SK-N-SH (cell line): ENCODE results near the gene TTC39B. TPM values are rescaled to one million over a fixed set of nuclear protein-coding genes. Genes with fewer than 3 reads are reported as not detected.

Experiments
- CTCF ChIA-PET: fragments of 300-600, 350-600 bp; formaldehyde crosslinking; extraction: SDS; loops from one replicate; lab custom pipeline; 2021; lab: Yijun Ruan, JAX
- POLR2A ChIA-PET: fragments of 350-600 bp; sonication (Branson Sonifier 250); formaldehyde crosslinking; extraction: SDS; loops from one replicate; lab custom pipeline; 2020; ENCODE audit warnings: antibody characterized with exemption, inconsistent platforms; lab: Yijun Ruan, JAX
- DNase-seq: peaks from one replicate; pipeline ENCODE4 v3.0.0; 2012
- H2AFZ ChIP-seq: fragments of 200-600 bp; sonication (generic); 2 replicates; pipeline ENCODE4 v1.8.1; 2016; ENCODE audit warnings: antibody characterized with exemption, mild to moderate bottlenecking, low read depth
- H3F3A ChIP-seq: fragments of 200-600 bp; sonication (generic); replicated peaks from 2 replicates; pipeline ENCODE3; 2016; ENCODE audit warnings: antibody characterized with exemption, mild to moderate bottlenecking; ENCODE audit not compliant: insufficient read depth
- H3K27ac ChIP-seq, 2 experiments: fragments of 200-500 bp in 1 of 2; fragments of 200-600 bp in 1 of 2; sonication (Bioruptor generic) in 1 of 2; sonication (generic), shearing (Covaris generic) in 1 of 2; 2 replicates each; pipeline versions ENCODE4 v1.5.1 to v1.6.1; 2014 to 2016; ENCODE audit warnings: low read depth in 2 of 2, inconsistent platforms in 1 of 2, low read length in 1 of 2, mild to moderate bottlenecking in 1 of 2, mixed read lengths in 1 of 2
- H3K27me3 ChIP-seq: fragments of 200-600 bp; sonication (generic), shearing (Covaris generic); 2 replicates; pipeline ENCODE4 v1.6.1; 2016; ENCODE audit warnings: mixed run types; ENCODE audit not compliant: insufficient read depth
- H3K36me3 ChIP-seq, 2 experiments: fragments of 200-500 bp in 1 of 2; fragments of 200-600 bp in 1 of 2; sonication (Bioruptor generic) in 1 of 2; sonication (generic) in 1 of 2; replicated peaks in 1 of 2; 2 replicates each; pipeline versions ENCODE3 to v1.5.1; 2014 to 2016; ENCODE audit warnings: low read length in 1 of 2, mild to moderate bottlenecking in 1 of 2; ENCODE audit not compliant: insufficient read depth in 2 of 2, control insufficient read depth in 1 of 2
- H3K4me1 ChIP-seq, 2 experiments: fragments of 200-500 bp in 1 of 2; fragments of 200-600 bp in 1 of 2; sonication (Bioruptor generic) in 1 of 2; sonication (generic), shearing (Covaris generic) in 1 of 2; 2 replicates each; pipeline versions ENCODE4 v1.5.1 to v1.6.1; 2014 to 2016; ENCODE audit warnings: low read depth in 1 of 2, low read length in 1 of 2, mixed run types in 1 of 2; ENCODE audit not compliant: insufficient read depth in 2 of 2, control insufficient read depth in 1 of 2
- H3K4me2 ChIP-seq: fragments of 200-600 bp; sonication (generic), shearing (Covaris generic); 2 replicates; pipeline ENCODE4 v1.6.1; 2017; ENCODE audit warnings: mixed run types
- H3K4me3 ChIP-seq, 2 experiments: fragments of 200-500 bp in 1 of 2; fragments of 200-600 bp in 1 of 2; sonication (Bioruptor generic) in 1 of 2; sonication (generic), shearing (Covaris generic) in 1 of 2; 2 replicates each; pipeline versions ENCODE4 v1.5.1 to v1.8.1; 2014 to 2016; ENCODE audit warnings: low read depth in 2 of 2, inconsistent platforms in 1 of 2, low read length in 1 of 2, mild to moderate bottlenecking in 1 of 2, mixed read lengths in 1 of 2, moderate library complexity in 1 of 2
- H3K79me2 ChIP-seq: fragments of 200-600 bp; sonication (generic); 2 replicates; pipeline ENCODE4 v1.8.1; 2017; ENCODE audit warnings: mild to moderate bottlenecking; ENCODE audit not compliant: insufficient read depth
- H3K9ac ChIP-seq: fragments of 200-600 bp; sonication (generic); 2 replicates; pipeline ENCODE4 v1.6.1; 2017; ENCODE audit warnings: mixed run types
- H3K9me2 ChIP-seq: fragments of 200-600 bp; sonication (generic); 2 replicates; pipeline ENCODE4 v1.6.1; 2017; ENCODE audit warnings: mixed run types
- H3K9me3 ChIP-seq: fragments of 200-600 bp; sonication (generic); 2 replicates; pipeline ENCODE4 v1.6.1; 2017; ENCODE audit warnings: mixed run types, mild to moderate bottlenecking, moderate library complexity
- H4K20me1 ChIP-seq: fragments of 200-600 bp; sonication (generic); 2 replicates; pipeline ENCODE4 v1.6.1; 2017; ENCODE audit warnings: mild to moderate bottlenecking, mixed run types; ENCODE audit not compliant: insufficient read depth
- CHD2 ChIP-seq: fragments of 150-350 bp; IDR thresholded peaks from 2 replicates; pipeline ENCODE4 v1.6.1; 2018; ENCODE audit warnings: low read length; ENCODE audit not compliant: partially characterized antibody
- FOXJ3 ChIP-seq: sonication (generic); formaldehyde crosslinking; IDR thresholded peaks from 2 replicates; pipeline ENCODE4 v1.5.1; 2020; ENCODE audit warnings: mild to moderate bottlenecking, missing genetic modification reagents
- FOXM1 ChIP-seq: IDR thresholded peaks from 2 replicates; pipeline ENCODE4 v1.4.0; 2012; ENCODE audit warnings: low read depth, mild to moderate bottlenecking
- IRF3 ChIP-seq: fragments of 150-350 bp; IDR thresholded peaks from 2 replicates; pipeline ENCODE4 v1.6.1; 2016; ENCODE audit warnings: mild to moderate bottlenecking, low read depth, low read length
- JUND ChIP-seq: IDR thresholded peaks from 2 replicates; pipeline ENCODE4 v1.4.0; 2012
- MAX ChIP-seq: IDR thresholded peaks from 2 replicates; pipeline ENCODE4 v1.4.0; 2012; ENCODE audit warnings: low read depth
- MXI1 ChIP-seq: IDR thresholded peaks from 2 replicates; pipeline ENCODE4 v1.6.1; 2012; ENCODE audit warnings: mild to moderate bottlenecking, low read depth, low read length, improper control_type of control experiment
- NRF1 ChIP-seq: IDR thresholded peaks from 2 replicates; pipeline ENCODE4 v1.6.1; 2012; ENCODE audit warnings: low read depth, mild to moderate bottlenecking, low read length
- PBX3 ChIP-seq: IDR thresholded peaks from 2 replicates; pipeline ENCODE4; 2012
- POLR2AphosphoS5 ChIP-seq: IDR thresholded peaks from 2 replicates; pipeline ENCODE4 v1.6.1; 2012; ENCODE audit warnings: low read depth, low read length
- RAD21 ChIP-seq: IDR thresholded peaks from 2 replicates; pipeline ENCODE4 v1.6.1; 2012; ENCODE audit warnings: mild to moderate bottlenecking, low read length
- REST ChIP-seq: IDR thresholded peaks from 2 replicates; pipeline ENCODE4 v1.6.1; 2012; ENCODE audit warnings: mild to moderate bottlenecking, low read depth, low read length, moderate library complexity
- RFX5 ChIP-seq: IDR thresholded peaks from 2 replicates; pipeline ENCODE4 v1.6.1; 2012; ENCODE audit warnings: mild to moderate bottlenecking, improper control_type of control experiment, low read length
- RXRA ChIP-seq: IDR thresholded peaks from 2 replicates; pipeline ENCODE4 v1.4.0; 2012; ENCODE audit warnings: low read depth, mild to moderate bottlenecking, borderline replicate concordance
- TCF12 ChIP-seq: IDR thresholded peaks from 2 replicates; pipeline ENCODE4 v1.4.0; 2012
- USF1 ChIP-seq: IDR thresholded peaks from 2 replicates; pipeline ENCODE4 v1.4.0; 2012; ENCODE audit warnings: low read depth, borderline replicate concordance
- USF2 ChIP-seq: fragments of 150-350 bp; IDR thresholded peaks from 2 replicates; pipeline ENCODE4 v1.6.1; 2017; ENCODE audit warnings: antibody characterized with exemption, low read length, low read depth, borderline replicate concordance
- YY1 ChIP-seq: IDR thresholded peaks from 2 replicates; pipeline ENCODE4 v1.4.0; 2012; ENCODE audit warnings: low read depth, mild to moderate bottlenecking
- ZBTB33 ChIP-seq: IDR thresholded peaks from 2 replicates; pipeline ENCODE4 v1.4.0; 2012; ENCODE audit warnings: low read depth, borderline replicate concordance
- WGBS: methylation state at CpG from one replicate; pipeline ENCODE4 v1.1.6; 2017; ENCODE audit warnings: low lambda C conversion rate; 5-methylcytosine and 5-hydroxymethylcytosine counted together
- polyA plus RNA-seq, 3 experiments: library from polyadenylated mRNA; depleted of rRNA; stranded (reverse); fragments of >200 nt; gene quantifications; 2 replicates each; pipeline ENCODE4 v1.2.3, GENCODE V29; 2012

Gene TTC39B
- polyA plus RNA-seq, 1 of the 3 experiments (the other 2 are of a cell fraction), result 0.54 TPM

- TF ChIP-seq USF2 (no peak), CHD2 (no peak)
- TF ChIP-seq, all 33 proteins: peak for 0
Measured at GRCh38 chr9:15155826-15156225, 151.2 kb downstream of the TTC39B start (continued).

GRCh38 chr9:15155323-15155722 lies 151.7 kb downstream of the TTC39B start:
- Histone ChIP-seq H3K79me2 (no peaks in the 10 kb centered on the region), H3K27ac (no peak overlapping the region)
- CTCF ChIA-PET, result interaction anchor here (0.6 to 1.0 kb wide), 3 partner anchors 14 to 386 kb away, joined by 3 read pairs; no protein-coding TSS in a partner anchor

More at GRCh38 chr9:15155323-15155722, 151.7 kb downstream of the TTC39B start:
- H3F3A ChIP-seq, result no peaks in the 10 kb centered on the region
- 0 out of 2 replicates have a peak overlapping the region, but pooled peaks have one; percentile 29 for H2AFZ ChIP-seq
- no peak overlapping the region for H3K4me3 ChIP-seq
- no peaks in the 10 kb centered on the region for H3K9me3 ChIP-seq
- H3K9ac ChIP-seq, result no peak overlapping the region
- peaks cover 3% of the 10 kb centered on the region in 2 experiments; a peak in 3 of 4 replicates for H3K4me1 ChIP-seq
- no peaks in the 10 kb centered on the region for H3K9me2 ChIP-seq
- WGBS, result 46% methylated on average over 4 of the region's 4 CpGs
- no peaks in the 10 kb centered on the region for H4K20me1 ChIP-seq
- H3K27me3 ChIP-seq, result no peaks in the 10 kb centered on the region
- TF ChIP-seq JUND (no peak), FOXJ3 (CRISPR knock-in tag) (no peak), MXI1 (no peak), MAX (no peak), RXRA (no peak), PBX3 (no peak), TCF12 (no peak), NRF1 (no peak), RFX5 (no peak), USF1 (no peak), ZBTB33 (no peak), POLR2AphosphoS5 (no peak), FOXM1 (no peak), RAD21 (no peak), IRF3 (no peak), CHD2 (no peak), REST (no peak), YY1 (no peak)
- TF ChIP-seq, all 33 proteins: peak for 0
- Histone ChIP-seq H3K36me3 (no peaks in the 10 kb centered on the region), H3K4me2 (no peak overlapping the region)
- POLR2A ChIA-PET, result no interaction called here
- DNase-seq, result no peak
